ENCODE results near the gene GLP1R. TPM values are rescaled to one million over a fixed set of nuclear protein-coding genes. Genes with fewer than 3 reads are reported as not detected.

The GLP1R gene
- polyA plus RNA-seq, 1 donor, result not detected

GRCh38 chr6:39044181-39044580 lies 4.4 kb upstream of the GLP1R start:
- DNase-seq, result no peak

- DNase-seq, result no peak
Observed at GRCh38 chr6:39047434-39048327, 900 bp upstream of the GLP1R start.

GRCh38 chr6:39049575-39050283 lies 1.1 kb downstream of the GLP1R start:
- DNase-seq, result no peak

- no peak for DNase-seq
Observed at GRCh38 chr6:39050453-39051112, 2.0 kb downstream of the GLP1R start.

GRCh38 chr6:39051399-39052122 lies 3.0 kb downstream of the GLP1R start:
- DNase-seq, result no peak

GRCh38 chr6:39053016-39053624 lies 4.5 kb downstream of the GLP1R start:
- DNase-seq, result no peak

GRCh38 chr6:39053854-39054576 lies 5.4 kb downstream of the GLP1R start:
- DNase-seq, result no peak

GRCh38 chr6:39054577-39055142 lies 6.1 kb downstream of the GLP1R start:
- no peak for DNase-seq

- DNase-seq, result no peak
Observed at GRCh38 chr6:39055661-39056060, 7.1 kb downstream of the GLP1R start.

GRCh38 chr6:39056191-39056590 lies 7.6 kb downstream of the GLP1R start:
- no peak for DNase-seq

GRCh38 chr6:39056681-39057080 lies 8.1 kb downstream of the GLP1R start:
- no peak for DNase-seq

- DNase-seq, result no peak
Observed at GRCh38 chr6:39057251-39058155, 8.9 kb downstream of the GLP1R start.

- no peak for DNase-seq
Observed at GRCh38 chr6:39058471-39059147, 10.0 kb downstream of the GLP1R start.

- no peak for DNase-seq
Observed at GRCh38 chr6:39059496-39060310, 11.1 kb downstream of the GLP1R start.

GRCh38 chr6:39060467-39061160 lies 12.0 kb downstream of the GLP1R start:
- DNase-seq, result no peak

GRCh38 chr6:39061182-39061581 lies 12.6 kb downstream of the GLP1R start:
- DNase-seq, result no peak

GRCh38 chr6:39061588-39061987 lies 13.0 kb downstream of the GLP1R start:
- no peak for DNase-seq
